HEK293 (cell line): ENCODE results near the gene PRLR.

Experiments
- CTCF ChIA-PET: fragments of 350-600 bp; formaldehyde crosslinking; extraction: SDS; loops from one replicate; lab custom pipeline; 2021; ENCODE audit warnings: antibody characterized with exemption; lab: Yijun Ruan, JAX
- POLR2A ChIA-PET: fragments of 300-600 bp; formaldehyde crosslinking; extraction: SDS; loops from one replicate; lab custom pipeline; 2020; ENCODE audit warnings: antibody characterized with exemption, inconsistent platforms; lab: Yijun Ruan, JAX
- H3K27ac ChIP-seq: fragments of 200-500 bp; sonication (Bioruptor generic); 2 replicates; pipeline ENCODE4 v1.5.1; 2014; ENCODE audit warnings: low read depth, low read length, control low read depth, inconsistent platforms; ENCODE audit errors: extremely low read depth
- H3K36me3 ChIP-seq, 2 experiments: fragments of 200-500 bp in 1 of 2; sonication (Bioruptor generic) in 1 of 2; 1 replicate in 1 of 2; 2 replicates in 1 of 2; pipeline ENCODE4 v1.5.1; 2014 to 2017; ENCODE audit warnings: inconsistent platforms in 2 of 2, low read length in 2 of 2; ENCODE audit not compliant: control insufficient read depth in 2 of 2, insufficient read depth in 1 of 2
- H3K4me1 ChIP-seq: fragments of 200-500 bp; sonication (Bioruptor generic); 2 replicates; pipeline ENCODE4 v1.5.1; 2014; ENCODE audit warnings: mild to moderate bottlenecking, low read length, inconsistent platforms; ENCODE audit not compliant: control insufficient read depth, insufficient read depth
- H3K4me3 ChIP-seq: 2 replicates; pipeline ENCODE4 v1.5.1; 2011; ENCODE audit warnings: low read depth, mild to moderate bottlenecking, control low read depth, low read length, moderate library complexity
- H3K9me3 ChIP-seq: fragments of 200-500 bp; sonication (Bioruptor generic); 2 replicates; pipeline ENCODE4 v1.5.1; 2014; ENCODE audit warnings: low read depth, low read length, inconsistent platforms; ENCODE audit not compliant: control insufficient read depth, insufficient read depth
- CTCF ChIP-seq: fragments of 450-650 bp; formaldehyde crosslinking; IDR thresholded peaks from 2 replicates; pipeline ENCODE4 v1.5.1; 2016; ENCODE audit warnings: missing biosample characterization, missing genetic modification characterization
- FEZF1 ChIP-seq: fragments of 450-650 bp; formaldehyde crosslinking; IDR thresholded peaks from 2 replicates; pipeline ENCODE4 v1.5.1; 2016; ENCODE audit warnings: missing biosample characterization, missing genetic modification characterization
- GLI2 ChIP-seq: fragments of 450-650 bp; formaldehyde crosslinking; IDR thresholded peaks from 2 replicates; pipeline ENCODE4; 2017; ENCODE audit warnings: missing biosample characterization, missing genetic modification characterization, low read depth, borderline replicate concordance
- TSHZ1 ChIP-seq: fragments of 450-650 bp; formaldehyde crosslinking; IDR thresholded peaks from 2 replicates; pipeline ENCODE4 v1.5.1; 2016; ENCODE audit warnings: missing biosample characterization, missing genetic modification characterization, borderline replicate concordance
- ZFP37 ChIP-seq: fragments of 450-650 bp; formaldehyde crosslinking; IDR thresholded peaks from 2 replicates; pipeline ENCODE4 v1.5.1; 2016; ENCODE audit warnings: missing biosample characterization, missing genetic modification characterization
- ZIC2 ChIP-seq: fragments of 450-650 bp; formaldehyde crosslinking; IDR thresholded peaks from 2 replicates; pipeline ENCODE4 v1.5.1; 2016; ENCODE audit warnings: missing biosample characterization, missing genetic modification characterization
- ZNF112 ChIP-seq: fragments of 450-650 bp; formaldehyde crosslinking; IDR thresholded peaks from 2 replicates; pipeline ENCODE4 v1.5.0; 2017; ENCODE audit warnings: missing biosample characterization, missing genetic modification characterization
- ZNF140 ChIP-seq: fragments of 450-650 bp; formaldehyde crosslinking; IDR thresholded peaks from 2 replicates; pipeline ENCODE4 v1.5.1; 2016; ENCODE audit warnings: missing biosample characterization, missing genetic modification characterization
- ZNF2 ChIP-seq: fragments of 450-650 bp; formaldehyde crosslinking; IDR thresholded peaks from 2 replicates; pipeline ENCODE4 v1.5.1; 2016; ENCODE audit warnings: missing biosample characterization, missing genetic modification characterization
- ZNF280D ChIP-seq: fragments of 450-650 bp; formaldehyde crosslinking; IDR thresholded peaks from 2 replicates; pipeline ENCODE4 v1.5.1; 2016; ENCODE audit warnings: missing biosample characterization, missing genetic modification characterization
- ZNF48 ChIP-seq: fragments of 450-650 bp; formaldehyde crosslinking; IDR thresholded peaks from 2 replicates; pipeline ENCODE4 v1.5.1; 2016; ENCODE audit warnings: missing biosample characterization, missing genetic modification characterization
- ZNF510 ChIP-seq: fragments of 450-650 bp; formaldehyde crosslinking; IDR thresholded peaks from 2 replicates; pipeline ENCODE4 v1.5.1; 2018; ENCODE audit warnings: mild to moderate bottlenecking, missing genetic modification characterization, missing biosample characterization; ENCODE audit not compliant: insufficient replicate concordance
- ZNF514 ChIP-seq: fragments of 450-650 bp; formaldehyde crosslinking; IDR thresholded peaks from 2 replicates; pipeline ENCODE4 v1.5.1; 2016; ENCODE audit warnings: missing biosample characterization, missing genetic modification characterization
- ZNF561 ChIP-seq: fragments of 450-650 bp; IDR thresholded peaks from 2 replicates; pipeline ENCODE4 v1.5.1; 2018; ENCODE audit warnings: missing biosample characterization, missing genetic modification characterization, borderline replicate concordance
- ZNF621 ChIP-seq: fragments of 450-650 bp; formaldehyde crosslinking; IDR thresholded peaks from 2 replicates; pipeline ENCODE4 v1.5.1; 2017; ENCODE audit warnings: missing biosample characterization, missing genetic modification characterization
- ZNF654 ChIP-seq: fragments of 450-650 bp; formaldehyde crosslinking; IDR thresholded peaks from 2 replicates; pipeline ENCODE4 v1.5.1; 2016; ENCODE audit warnings: low read depth, missing biosample characterization, missing genetic modification characterization
- ZNF660 ChIP-seq: fragments of 450-650 bp; IDR thresholded peaks from 2 replicates; pipeline ENCODE4 v1.5.1; 2018; ENCODE audit warnings: missing biosample characterization, mild to moderate bottlenecking, missing genetic modification characterization
- ZNF707 ChIP-seq: fragments of 450-650 bp; formaldehyde crosslinking; IDR thresholded peaks from 2 replicates; pipeline ENCODE4 v1.5.1; 2016; ENCODE audit warnings: missing biosample characterization, missing genetic modification characterization
- TF ChIP-seq, protein P1 (sequence below): fragments of 450-650 bp; formaldehyde crosslinking; IDR thresholded peaks from 2 replicates; pipeline ENCODE4; 2016; ENCODE audit warnings: missing biosample characterization, missing genetic modification characterization
- TF ChIP-seq, protein P2 (sequence below): fragments of 450-650 bp; formaldehyde crosslinking; IDR thresholded peaks from 2 replicates; pipeline ENCODE4 v1.5.1; 2016; ENCODE audit warnings: missing biosample characterization, missing genetic modification characterization
- TF ChIP-seq, protein P3 (sequence below): fragments of 450-650 bp; formaldehyde crosslinking; IDR thresholded peaks from 2 replicates; pipeline ENCODE4 v1.5.1; 2016; ENCODE audit warnings: missing biosample characterization, missing genetic modification characterization

PRLR gene

DNA sequence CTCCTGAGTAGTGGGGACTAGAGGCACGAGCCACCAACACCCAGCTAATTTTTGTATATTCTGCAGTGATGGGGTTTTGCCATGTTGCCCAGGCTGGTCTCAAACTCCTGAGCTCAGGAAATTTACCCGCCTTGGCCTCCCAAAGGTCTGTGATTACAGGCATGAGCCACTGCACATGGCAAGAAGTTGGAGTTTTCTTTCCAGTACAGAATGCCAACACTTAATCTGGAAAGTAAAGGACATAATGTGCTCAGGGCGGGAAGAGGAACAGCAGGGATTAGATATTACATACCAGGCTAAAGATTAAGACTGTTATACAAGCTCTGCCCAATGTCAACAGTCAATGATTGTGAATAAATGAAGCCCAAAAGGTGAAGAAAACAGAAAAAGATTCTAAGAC, 135.3 kb downstream of the PRLR start:
- H3K4me3 ChIP-seq = no peak overlapping the region
- H3K36me3 ChIP-seq = no peaks in the 10 kb centered on the region
- H3K27ac ChIP-seq = no peak overlapping the region
- H3K4me1 ChIP-seq = no peaks in the 10 kb centered on the region
- CTCF ChIA-PET = interaction anchor here (0.6 to 1.2 kb wide), 2 partner anchors 9 to 99 kb away, joined by 3 to 6 read pairs; no protein-coding TSS in a partner anchor
- TF ChIP-seq, protein P1, sequence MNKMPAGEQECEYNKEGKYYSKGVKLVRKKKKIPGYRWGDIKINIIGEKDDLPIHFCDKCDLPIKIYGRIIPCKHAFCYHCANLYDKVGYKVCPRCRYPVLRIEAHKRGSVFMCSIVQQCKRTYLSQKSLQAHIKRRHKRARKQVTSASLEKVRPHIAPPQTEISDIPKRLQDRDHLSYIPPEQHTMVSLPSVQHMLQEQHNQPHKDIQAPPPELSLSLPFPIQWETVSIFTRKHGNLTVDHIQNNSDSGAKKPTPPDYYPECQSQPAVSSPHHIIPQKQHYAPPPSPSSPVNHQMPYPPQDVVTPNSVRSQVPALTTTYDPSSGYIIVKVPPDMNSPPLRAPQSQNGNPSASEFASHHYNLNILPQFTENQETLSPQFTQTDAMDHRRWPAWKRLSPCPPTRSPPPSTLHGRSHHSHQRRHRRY (tag by site-specific recombination) = no peak
- TF ChIP-seq, protein P2, sequence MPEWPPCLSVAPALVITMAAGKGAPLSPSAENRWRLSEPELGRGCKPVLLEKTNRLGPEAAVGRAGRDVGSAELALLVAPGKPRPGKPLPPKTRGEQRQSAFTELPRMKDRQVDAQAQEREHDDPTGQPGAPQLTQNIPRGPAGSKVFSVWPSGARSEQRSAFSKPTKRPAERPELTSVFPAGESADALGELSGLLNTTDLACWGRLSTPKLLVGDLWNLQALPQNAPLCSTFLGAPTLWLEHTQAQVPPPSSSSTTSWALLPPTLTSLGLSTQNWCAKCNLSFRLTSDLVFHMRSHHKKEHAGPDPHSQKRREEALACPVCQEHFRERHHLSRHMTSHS (tag by site-specific recombination) = no peak
- no peak for TF ChIP-seq CTCF (tag by site-specific recombination)
- no peak for TF ChIP-seq ZNF280D (tag by site-specific recombination)
- TF ChIP-seq ZNF654 (tag by site-specific recombination) = no peak
- no peak for TF ChIP-seq ZNF660 (tag by site-specific recombination)
- TF ChIP-seq ZNF621 = no peak
- TF ChIP-seq ZIC2 = no peak
- TF ChIP-seq GLI2 (tag by site-specific recombination) = no peak
- POLR2A ChIA-PET = no interaction called here
- H3K9me3 ChIP-seq = no peaks in the 10 kb centered on the region

DNA sequence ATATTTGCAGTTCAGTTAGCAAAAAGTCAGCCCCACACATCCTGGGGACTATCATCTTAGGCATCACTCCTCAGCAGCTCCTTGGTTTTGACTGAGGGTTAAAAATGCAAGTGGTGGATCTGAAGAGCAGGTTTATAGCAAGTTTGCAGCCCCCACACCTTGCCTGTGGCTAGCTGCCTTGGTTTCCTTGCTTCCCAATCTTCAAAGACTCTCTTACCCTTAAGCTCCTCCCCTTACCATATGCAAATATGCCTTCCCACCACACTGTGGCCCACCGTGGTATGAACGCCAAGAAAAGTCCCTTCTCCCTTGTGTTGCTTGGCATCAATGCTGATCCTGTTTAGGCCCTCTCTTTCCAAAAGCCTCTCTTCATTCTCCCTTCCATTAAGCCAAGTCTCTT, 137.6 kb downstream of the PRLR start:
- Histone ChIP-seq H3K4me3 (no peak overlapping the region), H3K36me3 (no peaks in the 10 kb centered on the region), H3K27ac (no peak overlapping the region), H3K4me1 (no peaks in the 10 kb centered on the region), H3K9me3 (no peaks in the 10 kb centered on the region)
- POLR2A ChIA-PET = no interaction called here
- CTCF ChIA-PET = interaction anchor here (0.6 to 4.4 kb wide), 4 partner anchors 106 to 833 kb away, joined by 3 to 27 read pairs (median 3); no protein-coding TSS in a partner anchor
- TF ChIP-seq TSHZ1 (tag by site-specific recombination) (no peak), ZNF2 (no peak), ZFP37 (tag by site-specific recombination) (no peak), ZNF561 (no peak), ZNF140 (tag by site-specific recombination) (no peak), ZNF112 (tag by site-specific recombination) (no peak), ZNF48 (tag by site-specific recombination) (no peak), ZNF510 (tag by site-specific recombination) (no peak), ZNF514 (tag by site-specific recombination) (no peak), ZNF707 (tag by site-specific recombination) (no peak), FEZF1 (tag by site-specific recombination) (no peak)
- TF ChIP-seq, protein P3, sequence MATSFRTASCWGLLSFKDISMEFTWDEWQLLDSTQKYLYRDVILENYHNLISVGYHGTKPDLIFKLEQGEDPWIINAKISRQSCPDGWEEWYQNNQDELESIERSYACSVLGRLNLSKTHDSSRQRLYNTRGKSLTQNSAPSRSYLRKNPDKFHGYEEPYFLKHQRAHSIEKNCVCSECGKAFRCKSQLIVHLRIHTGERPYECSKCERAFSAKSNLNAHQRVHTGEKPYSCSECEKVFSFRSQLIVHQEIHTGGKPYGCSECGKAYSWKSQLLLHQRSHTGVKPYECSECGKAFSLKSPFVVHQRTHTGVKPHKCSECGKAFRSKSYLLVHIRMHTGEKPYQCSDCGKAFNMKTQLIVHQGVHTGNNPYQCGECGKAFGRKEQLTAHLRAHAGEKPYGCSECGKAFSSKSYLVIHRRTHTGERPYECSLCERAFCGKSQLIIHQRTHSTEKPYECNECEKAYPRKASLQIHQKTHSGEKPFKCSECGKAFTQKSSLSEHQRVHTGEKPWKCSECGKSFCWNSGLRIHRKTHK (tag by site-specific recombination) = no peak
